GM12873 (cell line): ENCODE measurements around the gene TBCD.

Experiments used
- CTCF ChIP-seq: IDR thresholded peaks from 2 replicates; pipeline ENCODE4 v1.5.1; 2012; ENCODE audit warnings: low read depth, mild to moderate bottlenecking, moderate library complexity, low read length, control low read depth; ENCODE audit not compliant: insufficient read depth; ENCODE audit errors: missing control alignments

Gene TBCD

GRCh38 chr17:82876149-82876548 is 124.3 kb downstream of the TBCD start:
- TF ChIP-seq CTCF = no peak

GRCh38 chr17:82876602-82877379 is 124.9 kb downstream of the TBCD start:
- no peak for TF ChIP-seq CTCF

GRCh38 chr17:82878527-82878926 is 126.7 kb downstream of the TBCD start:
- TF ChIP-seq CTCF = no peak

GRCh38 chr17:82879241-82879640 is 127.4 kb downstream of the TBCD start:
- TF ChIP-seq CTCF = no peak

GRCh38 chr17:82880620-82881323 is 128.9 kb downstream of the TBCD start:
- no peak for TF ChIP-seq CTCF

GRCh38 chr17:82881324-82881823 is 129.5 kb downstream of the TBCD start:
- TF ChIP-seq CTCF = no peak
